Ascending aorta (tissue), 2 donors: ENCODE measurements around the gene FAM107A. TPM values are rescaled to one million over a fixed set of nuclear protein-coding genes. Genes with fewer than 3 reads are reported as not detected.

Source experiments
- DNase-seq, 2 donors: peaks; one replicate each; pipeline ENCODE4 v3.0.0-alpha.2; 2019; ENCODE audit warnings: low spot score in 2 of 2
- H3K27ac ChIP-seq, 2 donors: fragments of 200-600 bp; sonication (generic); one replicate each; pipeline ENCODE4 v1.5.1; 2016 to 2017; ENCODE audit warnings: mild to moderate bottlenecking in 1 of 2
- H3K27me3 ChIP-seq: fragments of 200-600 bp; sonication (generic); one replicate; pipeline ENCODE4 v1.5.1; 2017
- H3K36me3 ChIP-seq, 2 donors: fragments of 200-600 bp; sonication (generic); one replicate each; pipeline ENCODE4 v1.5.1; 2016
- H3K4me1 ChIP-seq, 2 donors: fragments of 200-600 bp; sonication (generic); one replicate each; pipeline ENCODE4 v1.5.1; 2016 to 2017; ENCODE audit warnings: mild to moderate bottlenecking in 1 of 2
- H3K4me3 ChIP-seq, 2 donors: fragments of 200-600 bp; sonication (generic); one replicate each; pipeline ENCODE4 v1.5.1; 2016 to 2017; ENCODE audit warnings: mild to moderate bottlenecking in 1 of 2
- H3K9me3 ChIP-seq, 2 donors: fragments of 200-600 bp; sonication (generic); one replicate each; pipeline ENCODE4 v1.5.1; 2016
- intact Hi-C: fragments of 100-400 bp; cut with DNase I; formaldehyde crosslinking; loops from one replicate; pipeline ENCODE4 v1.15.1; 2023
- total RNA-seq: library from RNA; depleted of rRNA; stranded (reverse); fragments of >200 nt; gene quantifications from one replicate; pipeline ENCODE4 v1.1.0, GENCODE V29; 2016
- TF ChIP-seq, protein P1 (sequence below), 3 experiments: fragments of 200-600 bp in 2 of 3; fragments of 450-650 bp in 1 of 3; sonication (generic) in 2 of 3; IDR thresholded peaks; one replicate each; pipeline ENCODE4 v1.5.1; 2016 to 2019; ENCODE audit warnings: antibody characterized with exemption in 3 of 3, mild to moderate bottlenecking in 1 of 3, moderate library complexity in 1 of 3

FAM107A gene
- total RNA-seq, 1 donor from 2014 or later, result 93.4 TPM

DNA sequence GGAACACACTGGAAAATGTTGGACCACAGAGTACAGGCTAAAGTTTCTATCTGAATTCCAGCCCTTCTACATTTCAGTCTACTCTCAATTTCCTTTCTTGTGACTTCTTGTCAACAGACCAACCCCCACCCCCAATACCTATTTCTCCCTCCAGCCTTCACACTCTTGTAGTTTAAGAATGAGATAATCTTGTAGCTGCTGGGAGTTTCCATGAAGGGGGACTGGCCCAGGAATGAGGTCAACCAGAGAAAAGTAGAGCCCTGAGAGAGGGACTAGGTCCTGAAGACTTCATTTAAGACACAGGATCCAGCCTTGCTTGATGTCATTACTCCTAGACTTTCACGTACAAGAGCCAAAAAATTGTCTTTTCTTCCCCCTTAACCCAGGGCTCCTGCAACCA is 29.5 kb upstream of the FAM107A start:
- TF ChIP-seq, protein P1, sequence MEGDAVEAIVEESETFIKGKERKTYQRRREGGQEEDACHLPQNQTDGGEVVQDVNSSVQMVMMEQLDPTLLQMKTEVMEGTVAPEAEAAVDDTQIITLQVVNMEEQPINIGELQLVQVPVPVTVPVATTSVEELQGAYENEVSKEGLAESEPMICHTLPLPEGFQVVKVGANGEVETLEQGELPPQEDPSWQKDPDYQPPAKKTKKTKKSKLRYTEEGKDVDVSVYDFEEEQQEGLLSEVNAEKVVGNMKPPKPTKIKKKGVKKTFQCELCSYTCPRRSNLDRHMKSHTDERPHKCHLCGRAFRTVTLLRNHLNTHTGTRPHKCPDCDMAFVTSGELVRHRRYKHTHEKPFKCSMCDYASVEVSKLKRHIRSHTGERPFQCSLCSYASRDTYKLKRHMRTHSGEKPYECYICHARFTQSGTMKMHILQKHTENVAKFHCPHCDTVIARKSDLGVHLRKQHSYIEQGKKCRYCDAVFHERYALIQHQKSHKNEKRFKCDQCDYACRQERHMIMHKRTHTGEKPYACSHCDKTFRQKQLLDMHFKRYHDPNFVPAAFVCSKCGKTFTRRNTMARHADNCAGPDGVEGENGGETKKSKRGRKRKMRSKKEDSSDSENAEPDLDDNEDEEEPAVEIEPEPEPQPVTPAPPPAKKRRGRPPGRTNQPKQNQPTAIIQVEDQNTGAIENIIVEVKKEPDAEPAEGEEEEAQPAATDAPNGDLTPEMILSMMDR (IDR thresholded peaks at IDR 0.05), result no peak
- no peaks in the 10 kb centered on the region for H3K4me1 ChIP-seq
- H3K9me3 ChIP-seq, result no peaks in the 10 kb centered on the region
- no peak overlapping the region for H3K27ac ChIP-seq
- no peak overlapping the region for H3K4me3 ChIP-seq
- no peak for DNase-seq
- intact Hi-C loops, result no loop called here
- no peaks in the 10 kb centered on the region for H3K27me3 ChIP-seq
- no peaks in the 10 kb centered on the region for H3K36me3 ChIP-seq

DNA sequence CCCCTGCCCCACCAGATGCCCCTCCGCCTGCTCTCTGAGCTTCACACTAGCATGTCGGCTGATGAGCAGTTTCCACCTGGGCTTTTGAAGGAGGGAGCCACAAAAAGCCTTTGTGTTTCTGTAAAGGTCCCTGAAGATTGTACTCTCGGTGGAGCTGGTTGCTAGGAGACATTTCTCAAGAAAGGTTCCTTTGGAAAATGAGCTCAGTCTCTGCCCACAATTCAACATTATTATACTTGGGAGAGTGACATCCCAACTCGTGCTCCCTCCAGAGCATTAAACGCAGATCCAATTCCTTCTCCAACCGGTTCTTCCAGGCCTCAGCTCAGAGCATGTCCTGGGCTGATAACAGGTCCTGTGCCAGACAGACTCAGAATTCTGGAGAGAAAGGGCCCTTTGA is 26.8 kb upstream of the FAM107A start:
- TF ChIP-seq, protein P1 (IDR thresholded peaks at IDR 0.05), result no peak
- no peaks in the 10 kb centered on the region for H3K36me3 ChIP-seq
- intact Hi-C loops, result no loop called here
- DNase-seq, result no peak
- H3K27me3 ChIP-seq, result no peaks in the 10 kb centered on the region
- no peaks in the 10 kb centered on the region for H3K4me1 ChIP-seq
- H3K27ac ChIP-seq, result no peak overlapping the region
- H3K9me3 ChIP-seq, result no peaks in the 10 kb centered on the region
- H3K4me3 ChIP-seq, result no peak overlapping the region

DNA sequence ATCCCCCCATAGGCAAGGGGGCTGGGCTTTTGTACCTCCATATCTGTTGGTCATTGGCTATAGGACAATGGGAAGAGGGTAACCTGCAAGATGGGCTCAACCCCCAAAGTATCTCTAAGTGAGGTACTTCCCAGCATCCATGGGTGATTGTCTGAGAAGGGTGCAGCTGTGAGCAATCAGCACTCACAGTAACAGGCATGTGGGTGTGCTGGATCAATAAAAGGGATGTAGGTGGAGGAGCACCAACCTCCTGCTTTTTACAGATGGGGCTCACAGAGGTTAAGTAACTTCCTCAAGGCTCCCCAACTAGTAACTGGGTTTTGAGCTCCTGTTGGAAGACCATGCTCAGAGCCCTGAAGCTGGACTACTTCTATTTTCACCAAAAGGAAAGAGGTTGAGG is 26.4 kb upstream of the FAM107A start:
- Histone ChIP-seq H3K27me3 (no peaks in the 10 kb centered on the region), H3K4me3 (no peak overlapping the region), H3K9me3 (no peaks in the 10 kb centered on the region), H3K27ac (no peak overlapping the region), H3K4me1 (no peaks in the 10 kb centered on the region), H3K36me3 (no peaks in the 10 kb centered on the region)
- TF ChIP-seq, protein P1 (IDR thresholded peaks at IDR 0.05), result no peak
- intact Hi-C loops, result no loop called here
- no peak for DNase-seq

DNA sequence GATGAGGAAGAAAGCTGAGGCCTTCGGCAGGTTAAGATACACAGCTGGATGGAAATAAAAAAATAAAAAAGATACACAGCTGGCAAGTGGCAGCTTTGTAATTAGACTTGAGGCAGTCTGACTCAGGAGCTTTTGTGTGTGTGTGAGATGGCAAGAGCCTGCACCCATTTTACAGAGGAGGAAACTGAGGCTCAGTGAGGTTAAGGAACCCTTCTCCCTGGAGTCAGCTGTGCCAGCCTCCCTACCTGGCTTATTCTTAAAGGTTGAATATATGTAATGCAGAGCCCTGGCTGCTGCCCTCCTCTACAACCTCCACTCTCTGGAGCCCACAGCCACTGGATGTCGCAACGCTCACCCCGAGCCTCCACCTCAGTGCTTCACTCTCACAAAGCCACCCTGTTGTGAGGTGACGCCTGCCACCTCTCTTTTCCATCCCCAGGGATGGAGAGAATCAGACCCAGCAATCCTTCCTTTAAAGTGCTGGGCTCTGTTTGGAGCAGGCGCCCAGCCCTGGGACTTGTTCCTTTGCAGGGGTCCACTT is 20.6 kb upstream of the FAM107A start:
- TF ChIP-seq, protein P1 (IDR thresholded peaks at IDR 0.05), result no peak
- Histone ChIP-seq H3K36me3 (no peaks in the 10 kb centered on the region), H3K27ac (no peak overlapping the region), H3K9me3 (no peaks in the 10 kb centered on the region), H3K4me1 (no peaks in the 10 kb centered on the region), H3K4me3 (no peak overlapping the region), H3K27me3 (no peaks in the 10 kb centered on the region)
- no peak for DNase-seq
- intact Hi-C loops, result no loop called here

DNA sequence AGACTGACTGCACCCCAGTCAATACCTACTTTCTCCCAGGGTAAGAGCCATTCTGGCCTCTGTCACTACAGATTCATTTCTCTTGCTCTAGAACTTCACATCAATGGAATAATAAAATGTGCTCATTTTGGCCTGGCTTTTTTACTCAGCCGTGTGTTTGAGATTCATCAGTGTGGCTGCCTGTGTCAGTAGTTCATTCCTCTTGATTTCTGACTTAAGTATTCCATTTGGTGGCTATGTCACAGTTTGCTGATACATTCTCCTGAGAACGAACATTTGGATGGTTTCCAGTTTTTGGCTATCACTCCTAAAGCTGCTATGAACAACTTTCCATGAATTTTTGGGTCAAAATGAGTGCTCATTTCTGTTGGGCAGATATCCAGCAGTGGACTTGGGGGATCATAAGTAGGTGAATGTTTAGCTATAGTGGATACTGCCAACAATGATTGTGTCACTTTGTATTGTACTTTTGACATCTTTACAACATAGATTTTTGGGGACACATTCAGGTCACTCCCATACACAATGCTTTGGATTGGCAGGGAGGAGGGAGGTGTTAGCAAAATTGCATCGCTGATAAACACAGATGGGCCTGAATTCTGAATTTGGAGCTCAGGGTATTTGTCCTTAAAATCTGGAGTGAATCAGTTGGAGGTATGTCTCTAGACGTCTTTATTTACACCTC is 19.8 kb upstream of the FAM107A start:
- Histone ChIP-seq H3K4me3 (no peak overlapping the region), H3K4me1 (no peaks in the 10 kb centered on the region), H3K9me3 (no peaks in the 10 kb centered on the region), H3K27ac (no peak overlapping the region), H3K36me3 (no peaks in the 10 kb centered on the region), H3K27me3 (no peaks in the 10 kb centered on the region)
- TF ChIP-seq, protein P1 (IDR thresholded peaks at IDR 0.05), result no peak
- intact Hi-C loops, result no loop called here
- no peak for DNase-seq
